Measurements from ENCODE around the gene IAPP. TPM values are rescaled to one million over a fixed set of nuclear protein-coding genes. Genes with fewer than 3 reads are reported as not detected.

The IAPP gene
- total and polyA plus RNA-seq, 2 experiments from 2014 or later = 0.32 TPM; not detected in 1

DNA sequence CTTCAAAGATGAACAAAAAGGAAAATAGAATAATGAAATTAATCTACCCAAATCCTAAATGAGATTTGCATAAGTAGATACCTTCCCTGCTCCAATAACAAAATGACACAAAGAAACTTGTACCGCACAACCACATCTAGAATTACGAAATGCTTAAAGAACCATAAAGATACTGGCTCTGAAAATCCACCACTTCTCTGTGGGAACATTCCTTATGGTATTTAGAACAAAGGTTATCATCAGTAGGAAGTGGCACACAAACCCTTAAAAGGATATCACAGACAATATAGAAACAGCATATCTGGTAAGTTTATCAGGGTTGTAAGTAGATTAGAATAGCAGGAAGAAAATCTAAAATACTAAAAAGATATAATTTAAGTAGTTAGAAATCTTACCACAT, 11.6 kb downstream of the IAPP start (continued):
- TF ChIP-seq ZNF462 (CRISPR knock-in tag; IDR thresholded peaks at IDR 0.05) (no peak), NANOG (IDR thresholded peaks at IDR 0.05; ENCODE audit: borderline replicate concordance) (no peak), ZNF331 (CRISPR knock-in tag; IDR thresholded peaks at IDR 0.05; ENCODE audit: low read depth) (no peak)
- TF ChIP-seq, protein P1, sequence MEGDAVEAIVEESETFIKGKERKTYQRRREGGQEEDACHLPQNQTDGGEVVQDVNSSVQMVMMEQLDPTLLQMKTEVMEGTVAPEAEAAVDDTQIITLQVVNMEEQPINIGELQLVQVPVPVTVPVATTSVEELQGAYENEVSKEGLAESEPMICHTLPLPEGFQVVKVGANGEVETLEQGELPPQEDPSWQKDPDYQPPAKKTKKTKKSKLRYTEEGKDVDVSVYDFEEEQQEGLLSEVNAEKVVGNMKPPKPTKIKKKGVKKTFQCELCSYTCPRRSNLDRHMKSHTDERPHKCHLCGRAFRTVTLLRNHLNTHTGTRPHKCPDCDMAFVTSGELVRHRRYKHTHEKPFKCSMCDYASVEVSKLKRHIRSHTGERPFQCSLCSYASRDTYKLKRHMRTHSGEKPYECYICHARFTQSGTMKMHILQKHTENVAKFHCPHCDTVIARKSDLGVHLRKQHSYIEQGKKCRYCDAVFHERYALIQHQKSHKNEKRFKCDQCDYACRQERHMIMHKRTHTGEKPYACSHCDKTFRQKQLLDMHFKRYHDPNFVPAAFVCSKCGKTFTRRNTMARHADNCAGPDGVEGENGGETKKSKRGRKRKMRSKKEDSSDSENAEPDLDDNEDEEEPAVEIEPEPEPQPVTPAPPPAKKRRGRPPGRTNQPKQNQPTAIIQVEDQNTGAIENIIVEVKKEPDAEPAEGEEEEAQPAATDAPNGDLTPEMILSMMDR (conservative IDR thresholded peaks at IDR 0.05; ENCODE audit: low read depth in 2 of 2) = no peak

DNA sequence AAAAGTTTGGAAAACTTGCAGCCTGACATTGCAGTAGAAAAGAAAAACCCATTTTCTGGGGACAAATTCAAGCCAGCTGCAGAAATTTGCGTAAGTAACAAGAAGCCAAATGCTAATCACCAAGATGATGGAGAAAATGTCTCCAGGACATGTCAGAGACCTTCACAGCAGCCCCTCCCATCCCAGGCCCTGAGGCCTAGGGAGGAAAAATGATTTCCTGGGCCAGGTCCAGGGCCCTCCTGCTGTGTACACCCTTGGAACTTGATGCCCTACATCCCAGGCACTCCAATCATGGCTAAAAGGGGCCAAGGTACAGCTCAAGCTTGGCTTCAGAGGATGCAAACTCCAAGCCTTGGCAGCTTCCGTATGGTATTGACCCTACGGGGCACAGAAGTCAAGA, 14.5 kb downstream of the IAPP start:
- Histone ChIP-seq H3K79me2 (replicated peaks; ENCODE audit: insufficient read depth) (0 out of 2 replicates have a peak, but pooled peaks cover 7% of the 10 kb centered on the region), H3K4me3 (no peak overlapping the region), H2AFZ (no peak overlapping the region), H3K27ac (ENCODE audit: low read depth) (no peak overlapping the region), H3F3A (replicated peaks; ENCODE audit: low read depth) (no peaks in the 10 kb centered on the region), H3K36me3 (ENCODE audit: insufficient read depth) (no peaks in the 10 kb centered on the region), H3K9me2 (ENCODE audit: insufficient read depth) (peaks cover 4% of the 10 kb centered on the region; the same call in 1 of the 2 replicates), H3K4me2 (no peak overlapping the region), H3K4me1 (ENCODE audit: insufficient read depth) (no peaks in the 10 kb centered on the region), H3K27me3 (ENCODE audit: insufficient read depth) (no peaks in the 10 kb centered on the region), H4K20me1 (replicated peaks; ENCODE audit: insufficient read depth) (no peaks in the 10 kb centered on the region)
- ATAC-seq (no peak), DNase-seq (ENCODE audit: low spot score) (no peak)
- Mint-ChIP-seq H3K9me3 (no peaks in the 10 kb centered on the region; the same call in 2 of the 3 replicates), H3K36me3 (ENCODE audit: low read depth) (no peaks in the 10 kb centered on the region), H3K27ac (no peak overlapping the region), H3K4me1 (no peaks in the 10 kb centered on the region; the same call in 2 of the 3 replicates), H3K4me3 (no peak overlapping the region), H3K27me3 (ENCODE audit: insufficient read depth, low read depth, poor library complexity) (peaks cover 2% of the 10 kb centered on the region)
- TF ChIP-seq REST (IDR thresholded peaks at IDR 0.05; ENCODE audit: unreplicated experiment) (no peak), STAT1 (IDR thresholded peaks at IDR 0.05; ENCODE audit: unreplicated experiment) (no peak), CREB1 (CRISPR knock-in tag; IDR thresholded peaks at IDR 0.05; ENCODE audit: low read depth) (no peak), POLR2AphosphoS5 (IDR thresholded peaks at IDR 0.05; ENCODE audit: low read depth) (no peak), EZH2 (IDR thresholded peaks at IDR 0.05; ENCODE audit: low read depth, unreplicated experiment) (no peak), ZNF331 (CRISPR knock-in tag; IDR thresholded peaks at IDR 0.05; ENCODE audit: low read depth) (no peak), EZH2phosphoT487 (IDR thresholded peaks at IDR 0.05; ENCODE audit: unreplicated experiment) (no peak), JUNB (IDR thresholded peaks at IDR 0.05; ENCODE audit: unreplicated experiment) (no peak)
- TF ChIP-seq, protein P1 (conservative IDR thresholded peaks at IDR 0.05; ENCODE audit: low read depth in 2 of 2) = no peak
